Measurements from ENCODE around the gene DCHS2. TPM values are rescaled to one million over a fixed set of nuclear protein-coding genes. Genes with fewer than 3 reads are reported as not detected.

The DCHS2 gene
- total RNA-seq, 4 donors from 2014 or later = 0.26 to 0.93 (median 0.58) TPM

DNA sequence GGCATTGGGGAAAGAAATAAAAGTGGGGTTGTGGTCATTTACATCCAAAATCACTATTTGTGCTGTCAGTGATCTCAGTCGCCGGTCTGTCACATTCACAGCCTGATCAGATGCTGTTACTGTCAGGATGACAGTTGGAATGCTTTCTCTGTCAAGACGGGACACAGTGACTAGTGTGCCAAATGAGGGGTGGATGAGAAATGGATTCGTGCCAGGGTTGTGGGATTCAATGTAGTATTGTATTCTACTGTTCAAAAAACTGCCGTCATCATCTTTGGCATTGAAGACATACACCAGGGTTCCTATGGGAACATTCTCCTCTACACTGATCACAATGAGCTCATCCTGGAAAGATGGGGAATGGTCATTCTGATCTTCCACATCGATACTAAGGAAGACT, 171.1 kb downstream of the DCHS2 start:
- WGBS = 70% methylated on average over 6 of the region's 6 CpGs
- TF ChIP-seq POLR2AphosphoS5 (IDR thresholded peaks at IDR 0.05) (no peak), CTCF (IDR thresholded peaks at IDR 0.05) (no peak), POLR2A (IDR thresholded peaks at IDR 0.05) (no peak), EP300 (IDR thresholded peaks at IDR 0.05) (no peak)
- DNase-seq (ENCODE audit: low spot score in 2 of 2) = no peak

GRCh38 chr4:154319736-154320135, 171.9 kb downstream of the DCHS2 start:
- no peak for DNase-seq (ENCODE audit: low spot score in 2 of 2)
- Histone ChIP-seq H3K4me3 (no peak overlapping the region), H3K27me3 (no peaks in the 10 kb centered on the region), H3K4me1 (no peaks in the 10 kb centered on the region), H3K27ac (no peak overlapping the region), H3K36me3 (no peaks in the 10 kb centered on the region), H3K9me3 (no peaks in the 10 kb centered on the region)
- TF ChIP-seq POLR2A (IDR thresholded peaks at IDR 0.05) = no peak
- no peak for TF ChIP-seq EP300 (IDR thresholded peaks at IDR 0.05)
- TF ChIP-seq CTCF (IDR thresholded peaks at IDR 0.05) = no peak
- no peak for TF ChIP-seq POLR2AphosphoS5 (IDR thresholded peaks at IDR 0.05)
- WGBS = 95% methylated on average over 1 of the region's 1 CpG

More for the DNA sequence above, 171.1 kb downstream of the DCHS2 start:
- no peaks in the 10 kb centered on the region for H3K27me3 ChIP-seq
- no peaks in the 10 kb centered on the region for H3K36me3 ChIP-seq
- H3K4me3 ChIP-seq = no peak overlapping the region
- no peak overlapping the region for H3K27ac ChIP-seq
- H3K4me1 ChIP-seq = no peaks in the 10 kb centered on the region
- H3K9me3 ChIP-seq = no peaks in the 10 kb centered on the region

- no peak for TF ChIP-seq EP300 (IDR thresholded peaks at IDR 0.05)
- no peak for TF ChIP-seq CTCF (IDR thresholded peaks at IDR 0.05)
- no peak for TF ChIP-seq POLR2A (IDR thresholded peaks at IDR 0.05)
- no peak for TF ChIP-seq POLR2AphosphoS5 (IDR thresholded peaks at IDR 0.05)
- Histone ChIP-seq H3K36me3 (no peaks in the 10 kb centered on the region), H3K4me1 (no peaks in the 10 kb centered on the region), H3K9me3 (no peaks in the 10 kb centered on the region), H3K27ac (no peak overlapping the region), H3K4me3 (no peak overlapping the region), H3K27me3 (no peaks in the 10 kb centered on the region)
- WGBS = 71% methylated on average over 2 of the region's 2 CpGs
- DNase-seq (ENCODE audit: low spot score in 2 of 2) = no peak
Observed at GRCh38 chr4:154317201-154317999, 174.2 kb downstream of the DCHS2 start.

GRCh38 chr4:154315741-154316140, 175.9 kb downstream of the DCHS2 start:
- Histone ChIP-seq H3K27ac (no peak overlapping the region), H3K4me3 (no peak overlapping the region), H3K4me1 (no peaks in the 10 kb centered on the region), H3K36me3 (no peaks in the 10 kb centered on the region), H3K27me3 (no peaks in the 10 kb centered on the region), H3K9me3 (no peaks in the 10 kb centered on the region)
- TF ChIP-seq CTCF (IDR thresholded peaks at IDR 0.05) (no peak), EP300 (IDR thresholded peaks at IDR 0.05) (no peak), POLR2AphosphoS5 (IDR thresholded peaks at IDR 0.05) (no peak), POLR2A (IDR thresholded peaks at IDR 0.05) (no peak)
- DNase-seq (ENCODE audit: low spot score in 2 of 2) = no peak

- Histone ChIP-seq H3K9me3 (no peaks in the 10 kb centered on the region), H3K4me1 (no peaks in the 10 kb centered on the region), H3K4me3 (no peak overlapping the region), H3K36me3 (no peaks in the 10 kb centered on the region), H3K27me3 (no peaks in the 10 kb centered on the region), H3K27ac (no peak overlapping the region)
- no peak for TF ChIP-seq EP300 (IDR thresholded peaks at IDR 0.05)
- TF ChIP-seq POLR2A (IDR thresholded peaks at IDR 0.05) = no peak
- no peak for TF ChIP-seq POLR2AphosphoS5 (IDR thresholded peaks at IDR 0.05)
- no peak for TF ChIP-seq CTCF (IDR thresholded peaks at IDR 0.05)
- WGBS = 38% methylated on average over 4 of the region's 4 CpGs
- DNase-seq (ENCODE audit: low spot score in 2 of 2) = no peak
Observed at GRCh38 chr4:154314248-154314647, 177.4 kb downstream of the DCHS2 start.

Measured in suprapubic skin (tissue), 4 donors.